Keratinocyte (primary cell): ENCODE results near the gene MTR.

Experiments used
- CTCF ChIP-seq, 3 experiments: IDR thresholded peaks in 1 of 3; conservative IDR thresholded peaks in 1 of 3; optimal IDR thresholded peaks in 1 of 3; 2 replicates in 2 of 3; 3 replicates in 1 of 3; pipeline versions ENCODE3 to v1.5.1; 2011; ENCODE audit warnings: low read length in 3 of 3, mild to moderate bottlenecking in 3 of 3, moderate library complexity in 2 of 3, control low read depth in 1 of 3, inconsistent platforms in 1 of 3; ENCODE audit not compliant: insufficient read depth in 2 of 3; ENCODE audit errors: extremely low read depth in 1 of 3
- EZH2 ChIP-seq: IDR thresholded peaks from one replicate; pipeline ENCODE4 v1.6.1; 2012; ENCODE audit warnings: inconsistent platforms, mild to moderate bottlenecking, low read length, moderate library complexity

DNA sequence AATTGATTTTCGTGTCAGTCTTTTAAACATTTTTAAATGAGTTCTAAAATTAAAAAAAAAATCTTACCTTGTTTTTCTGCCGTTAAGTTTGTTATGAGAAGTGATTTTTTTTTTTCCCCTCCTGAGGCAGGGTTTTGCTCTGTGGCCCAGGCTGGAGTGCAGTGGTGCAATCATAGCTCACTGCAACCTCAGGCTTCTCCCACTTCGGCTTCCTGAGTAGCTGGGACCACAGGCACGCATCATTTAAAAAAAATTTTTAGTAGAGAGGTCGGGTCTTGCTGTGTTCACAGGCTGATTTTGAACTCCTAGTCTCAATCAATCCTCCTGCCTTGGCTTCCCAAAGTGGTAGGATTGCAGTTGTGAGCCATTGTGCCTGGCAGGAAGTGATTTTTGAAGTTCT is 41.1 kb downstream of the MTR start:
- TF ChIP-seq EZH2 (no peak), CTCF (optimal IDR thresholded peaks at IDR 0.05 in 1 of 3, IDR thresholded peaks at IDR 0.05 in 1 of 3, conservative IDR thresholded peaks at IDR 0.05 in 1 of 3; ENCODE audit: extremely low read depth in 1 of 3, insufficient read depth in 2 of 3, low read length in 3 of 3) (no peak)
